ENCODE results near the gene DAG1.

DAG1 gene

DNA sequence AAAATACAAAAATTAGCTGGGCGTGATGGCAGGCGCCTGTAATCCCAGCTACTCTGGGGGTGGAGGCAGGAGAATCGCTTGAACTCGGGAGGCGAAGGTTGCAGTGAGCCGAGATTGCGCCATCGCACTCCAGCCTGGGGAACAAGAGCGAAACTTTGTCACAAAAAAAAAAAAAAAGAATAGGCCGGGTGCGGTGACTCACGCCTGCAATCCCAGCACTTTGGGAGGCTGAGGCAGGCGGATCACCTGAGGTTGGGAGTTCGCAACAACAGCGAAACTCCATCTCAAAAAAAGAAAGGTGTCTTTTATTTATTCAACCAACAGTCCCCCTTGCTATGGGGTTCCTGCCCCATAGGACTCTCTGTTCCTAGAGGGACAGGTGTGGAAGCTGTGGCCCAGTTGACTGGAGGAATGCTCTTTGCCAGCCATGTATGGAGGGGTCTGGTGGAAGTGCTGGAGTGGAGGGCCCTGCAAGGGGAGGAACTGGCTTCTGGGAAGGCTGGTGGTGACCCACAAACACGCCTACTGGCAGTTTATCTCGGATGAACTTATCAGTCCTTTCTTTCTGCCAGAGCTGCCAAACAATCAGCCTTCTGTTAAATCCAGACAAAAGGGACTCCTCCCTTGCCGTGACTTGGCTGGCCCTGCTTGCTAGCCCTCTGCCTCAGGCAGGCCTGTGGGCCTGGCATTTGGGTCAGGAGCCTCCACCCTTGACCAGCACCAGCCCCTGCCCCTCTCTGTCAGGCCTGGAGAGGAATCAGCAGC, 4.6 kb upstream of the DAG1 start (continued):
- TF ChIP-seq ZC3H10 (CRISPR knock-in tag; IDR thresholded peaks at IDR 0.05) (no peak), CSDC2 (CRISPR knock-in tag; IDR thresholded peaks at IDR 0.05) (no peak), GLIS3 (CRISPR knock-in tag; IDR thresholded peaks at IDR 0.05) (no peak)

DNA sequence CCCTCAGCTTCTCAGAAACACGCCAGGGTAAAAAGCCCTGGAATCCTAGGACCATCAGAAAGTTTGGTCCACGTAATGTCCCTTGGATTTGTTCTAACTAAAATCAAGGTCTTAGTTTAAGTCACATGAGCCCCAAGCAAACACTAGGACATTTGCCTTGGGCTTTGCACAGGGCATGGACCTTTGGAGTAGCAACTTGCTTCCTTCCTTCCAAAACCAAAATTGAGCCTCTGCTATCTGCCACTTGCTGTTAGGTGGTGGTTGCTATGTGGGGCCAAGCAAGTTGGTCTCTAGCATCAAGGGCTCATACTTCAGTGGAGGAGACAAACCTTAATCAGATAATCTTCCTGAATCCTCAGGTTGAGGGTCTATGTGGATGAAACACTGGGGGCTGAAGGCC, 4.0 kb upstream of the DAG1 start:
- TF ChIP-seq TSHZ2 (CRISPR knock-in tag; IDR thresholded peaks at IDR 0.05) (no peak), ESRRG (CRISPR knock-in tag; IDR thresholded peaks at IDR 0.05) (no peak), ISL1 (CRISPR knock-in tag; IDR thresholded peaks at IDR 0.05) (no peak), ZNF70 (CRISPR knock-in tag; IDR thresholded peaks at IDR 0.05) (no peak)
- TF ChIP-seq, protein P1, sequence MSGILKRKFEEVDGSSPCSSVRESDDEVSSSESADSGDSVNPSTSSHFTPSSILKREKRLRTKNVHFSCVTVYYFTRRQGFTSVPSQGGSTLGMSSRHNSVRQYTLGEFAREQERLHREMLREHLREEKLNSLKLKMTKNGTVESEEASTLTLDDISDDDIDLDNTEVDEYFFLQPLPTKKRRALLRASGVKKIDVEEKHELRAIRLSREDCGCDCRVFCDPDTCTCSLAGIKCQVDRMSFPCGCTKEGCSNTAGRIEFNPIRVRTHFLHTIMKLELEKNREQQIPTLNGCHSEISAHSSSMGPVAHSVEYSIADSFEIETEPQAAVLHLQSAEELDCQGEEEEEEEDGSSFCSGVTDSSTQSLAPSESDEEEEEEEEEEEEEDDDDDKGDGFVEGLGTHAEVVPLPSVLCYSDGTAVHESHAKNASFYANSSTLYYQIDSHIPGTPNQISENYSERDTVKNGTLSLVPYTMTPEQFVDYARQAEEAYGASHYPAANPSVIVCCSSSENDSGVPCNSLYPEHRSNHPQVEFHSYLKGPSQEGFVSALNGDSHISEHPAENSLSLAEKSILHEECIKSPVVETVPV (CRISPR knock-in tag; IDR thresholded peaks at IDR 0.05) = no peak
- no peak for ATAC-seq

- peak; percentile 71 for ATAC-seq
- TF ChIP-seq ZNF70 (CRISPR knock-in tag; IDR thresholded peaks at IDR 0.05) = no peak
- TF ChIP-seq ZNF565 (CRISPR knock-in tag; conservative IDR thresholded peaks at IDR 0.05; ENCODE audit: low read depth) = no peak
- TF ChIP-seq, protein P2, sequence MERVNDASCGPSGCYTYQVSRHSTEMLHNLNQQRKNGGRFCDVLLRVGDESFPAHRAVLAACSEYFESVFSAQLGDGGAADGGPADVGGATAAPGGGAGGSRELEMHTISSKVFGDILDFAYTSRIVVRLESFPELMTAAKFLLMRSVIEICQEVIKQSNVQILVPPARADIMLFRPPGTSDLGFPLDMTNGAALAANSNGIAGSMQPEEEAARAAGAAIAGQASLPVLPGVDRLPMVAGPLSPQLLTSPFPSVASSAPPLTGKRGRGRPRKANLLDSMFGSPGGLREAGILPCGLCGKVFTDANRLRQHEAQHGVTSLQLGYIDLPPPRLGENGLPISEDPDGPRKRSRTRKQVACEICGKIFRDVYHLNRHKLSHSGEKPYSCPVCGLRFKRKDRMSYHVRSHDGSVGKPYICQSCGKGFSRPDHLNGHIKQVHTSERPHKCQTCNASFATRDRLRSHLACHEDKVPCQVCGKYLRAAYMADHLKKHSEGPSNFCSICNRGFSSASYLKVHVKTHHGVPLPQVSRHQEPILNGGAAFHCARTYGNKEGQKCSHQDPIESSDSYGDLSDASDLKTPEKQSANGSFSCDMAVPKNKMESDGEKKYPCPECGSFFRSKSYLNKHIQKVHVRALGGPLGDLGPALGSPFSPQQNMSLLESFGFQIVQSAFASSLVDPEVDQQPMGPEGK (CRISPR knock-in tag; IDR thresholded peaks at IDR 0.05; ENCODE audit: borderline replicate concordance) = 0 out of 2 replicates have a peak, but pooled peaks have one; percentile 57
- TF ChIP-seq, protein P1 (CRISPR knock-in tag; IDR thresholded peaks at IDR 0.05) = no peak
- TF ChIP-seq ZNF8 (CRISPR knock-in tag; IDR thresholded peaks at IDR 0.05) = no peak
- TF ChIP-seq ZFP3 (CRISPR knock-in tag; IDR thresholded peaks at IDR 0.05) = no peak
- no peak for TF ChIP-seq OSR1 (CRISPR knock-in tag; IDR thresholded peaks at IDR 0.05)
Measured at GRCh38 chr3:49469037-49469935, 781 bp upstream of the DAG1 start.

DNA sequence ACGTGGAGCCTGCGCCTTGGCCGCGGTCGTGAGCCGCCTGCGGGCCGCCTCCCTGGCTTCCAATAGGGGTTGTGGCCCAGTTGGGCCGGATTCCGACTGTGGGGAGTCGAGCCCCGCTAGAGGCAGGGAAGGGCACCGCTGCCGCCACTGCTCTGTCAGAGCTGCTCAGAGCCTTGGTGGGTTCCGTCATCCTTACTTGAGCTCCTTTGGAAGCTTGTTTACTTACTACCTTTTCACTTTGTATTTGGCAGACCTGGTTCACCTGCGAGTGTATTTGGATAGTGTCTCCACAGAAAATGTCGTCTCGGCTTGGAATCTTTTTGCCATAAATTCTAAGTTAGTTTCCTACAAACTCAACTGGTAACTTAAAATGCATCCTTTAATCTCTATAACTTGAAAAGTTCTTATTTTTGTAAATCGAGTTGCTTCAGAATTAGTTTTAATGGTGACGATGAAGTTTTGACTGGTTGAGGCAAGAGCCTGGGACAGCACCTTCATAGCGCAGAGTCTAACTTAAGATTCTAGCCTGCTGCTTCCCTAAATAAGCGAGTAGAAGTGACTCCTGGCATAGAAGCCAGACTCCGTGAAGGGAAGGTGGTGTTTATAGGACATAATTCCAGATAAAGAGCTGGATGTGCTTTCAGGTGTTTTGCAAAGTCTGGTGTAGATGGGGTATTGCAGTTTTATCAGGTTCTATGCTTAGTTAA, 800 bp downstream of the DAG1 start:
- ATAC-seq = peak; percentile 37
- TF ChIP-seq CREB5 (CRISPR knock-in tag; IDR thresholded peaks at IDR 0.05; ENCODE audit: low read depth) (no peak), ZNF565 (CRISPR knock-in tag; conservative IDR thresholded peaks at IDR 0.05; ENCODE audit: low read depth) (no peak), ARNTL (CRISPR knock-in tag; IDR thresholded peaks at IDR 0.05; ENCODE audit: borderline replicate concordance, low read depth) (no peak), CSDC2 (CRISPR knock-in tag; IDR thresholded peaks at IDR 0.05) (no peak)
